NCI-H774 (cell line): Measurements from ENCODE around the gene NAT10.

Experiments
- DNase-seq: peaks from one replicate; lab custom pipeline; 2025; lab: John Stamatoyannopoulos, UW

The NAT10 gene

GRCh38 chr11:34105957-34106504, 602 bp downstream of the NAT10 start:
- no peak for DNase-seq

- no peak for DNase-seq
Measured at GRCh38 chr11:34111722-34112270, 6.4 kb downstream of the NAT10 start.

- no peak for DNase-seq
Measured at GRCh38 chr11:34114014-34114413, 8.6 kb downstream of the NAT10 start.

GRCh38 chr11:34114471-34114870, 9.0 kb downstream of the NAT10 start:
- DNase-seq, result no peak

- DNase-seq, result no peak
Measured at GRCh38 chr11:34120651-34121050, 15.2 kb downstream of the NAT10 start.

GRCh38 chr11:34124885-34125668, 19.6 kb downstream of the NAT10 start:
- no peak for DNase-seq

GRCh38 chr11:34126959-34127848, 21.8 kb downstream of the NAT10 start:
- no peak for DNase-seq

- DNase-seq, result no peak
Measured at GRCh38 chr11:34128824-34129223, 23.4 kb downstream of the NAT10 start.

GRCh38 chr11:34132261-34132965, 27.0 kb downstream of the NAT10 start:
- DNase-seq, result no peak

- DNase-seq, result no peak
Measured at GRCh38 chr11:34134765-34135164, 29.3 kb downstream of the NAT10 start.

- no peak for DNase-seq
Measured at GRCh38 chr11:34135439-34135838, 30.0 kb downstream of the NAT10 start.

GRCh38 chr11:34136420-34136819, 31.0 kb downstream of the NAT10 start:
- no peak for DNase-seq

- DNase-seq, result no peak
Measured at GRCh38 chr11:34139346-34139745, 33.9 kb downstream of the NAT10 start.

- no peak for DNase-seq
Measured at GRCh38 chr11:34140149-34140548, 34.7 kb downstream of the NAT10 start.

- no peak for DNase-seq
Measured at GRCh38 chr11:34143048-34143447, 37.6 kb downstream of the NAT10 start.

- no peak for DNase-seq
Measured at GRCh38 chr11:34145073-34145472, 39.6 kb downstream of the NAT10 start.

- no peak for DNase-seq
Measured at GRCh38 chr11:34145847-34146381, 40.5 kb downstream of the NAT10 start.

- DNase-seq, result no peak
Measured at GRCh38 chr11:34146411-34146810, 41.0 kb downstream of the NAT10 start.

- no peak for DNase-seq
Measured at GRCh38 chr11:34146866-34147265, 41.4 kb downstream of the NAT10 start.

- no peak for DNase-seq
Measured at GRCh38 chr11:34147581-34147980, 42.2 kb downstream of the NAT10 start.

GRCh38 chr11:34148504-34149165, 43.2 kb downstream of the NAT10 start:
- DNase-seq, result no peak
